PFSK-1 (cell line): ENCODE data around the gene SYTL4.

Experiments
- POLR2AphosphoS5 ChIP-seq: IDR thresholded peaks from 2 replicates; pipeline ENCODE4 v1.6.1; 2012; ENCODE audit warnings: low read depth, mild to moderate bottlenecking, control low read depth, low read length, moderate library complexity
- TAF1 ChIP-seq: IDR thresholded peaks from 2 replicates; pipeline ENCODE4 v1.6.1; 2012; ENCODE audit warnings: low read length, control low read depth, borderline replicate concordance; ENCODE audit not compliant: insufficient read depth
- TF ChIP-seq, protein P1 (sequence below), 2 experiments: IDR thresholded peaks; 2 replicates each; pipeline versions ENCODE4 v1.6.1 to v1.8.0; 2011 to 2012; ENCODE audit warnings: low read depth in 2 of 2, low read length in 2 of 2, control low read depth in 1 of 2, inconsistent platforms in 1 of 2, mild to moderate bottlenecking in 1 of 2, moderate library complexity in 1 of 2; ENCODE audit not compliant: insufficient read depth in 1 of 2

DNA sequence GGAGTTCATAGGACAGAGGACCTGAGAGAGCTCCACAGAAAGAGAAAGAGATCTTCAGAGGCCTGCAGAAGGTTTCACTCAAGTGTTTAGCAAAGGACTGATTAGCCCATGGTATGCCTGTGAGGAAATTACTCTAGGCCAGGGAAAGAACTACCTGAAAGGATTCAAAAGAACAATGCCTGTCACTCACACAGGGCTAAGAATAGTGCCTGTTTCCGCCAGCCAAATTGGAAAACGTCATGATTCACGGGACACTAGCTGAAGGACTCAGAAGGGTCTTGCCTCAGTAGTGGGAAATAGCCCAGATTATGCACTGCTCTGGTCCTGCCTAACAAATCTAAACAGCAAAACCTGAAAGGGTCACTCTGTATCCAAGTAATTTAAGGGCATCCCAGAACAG lies 21.1 kb downstream of the SYTL4 start:
- TF ChIP-seq, protein P1, sequence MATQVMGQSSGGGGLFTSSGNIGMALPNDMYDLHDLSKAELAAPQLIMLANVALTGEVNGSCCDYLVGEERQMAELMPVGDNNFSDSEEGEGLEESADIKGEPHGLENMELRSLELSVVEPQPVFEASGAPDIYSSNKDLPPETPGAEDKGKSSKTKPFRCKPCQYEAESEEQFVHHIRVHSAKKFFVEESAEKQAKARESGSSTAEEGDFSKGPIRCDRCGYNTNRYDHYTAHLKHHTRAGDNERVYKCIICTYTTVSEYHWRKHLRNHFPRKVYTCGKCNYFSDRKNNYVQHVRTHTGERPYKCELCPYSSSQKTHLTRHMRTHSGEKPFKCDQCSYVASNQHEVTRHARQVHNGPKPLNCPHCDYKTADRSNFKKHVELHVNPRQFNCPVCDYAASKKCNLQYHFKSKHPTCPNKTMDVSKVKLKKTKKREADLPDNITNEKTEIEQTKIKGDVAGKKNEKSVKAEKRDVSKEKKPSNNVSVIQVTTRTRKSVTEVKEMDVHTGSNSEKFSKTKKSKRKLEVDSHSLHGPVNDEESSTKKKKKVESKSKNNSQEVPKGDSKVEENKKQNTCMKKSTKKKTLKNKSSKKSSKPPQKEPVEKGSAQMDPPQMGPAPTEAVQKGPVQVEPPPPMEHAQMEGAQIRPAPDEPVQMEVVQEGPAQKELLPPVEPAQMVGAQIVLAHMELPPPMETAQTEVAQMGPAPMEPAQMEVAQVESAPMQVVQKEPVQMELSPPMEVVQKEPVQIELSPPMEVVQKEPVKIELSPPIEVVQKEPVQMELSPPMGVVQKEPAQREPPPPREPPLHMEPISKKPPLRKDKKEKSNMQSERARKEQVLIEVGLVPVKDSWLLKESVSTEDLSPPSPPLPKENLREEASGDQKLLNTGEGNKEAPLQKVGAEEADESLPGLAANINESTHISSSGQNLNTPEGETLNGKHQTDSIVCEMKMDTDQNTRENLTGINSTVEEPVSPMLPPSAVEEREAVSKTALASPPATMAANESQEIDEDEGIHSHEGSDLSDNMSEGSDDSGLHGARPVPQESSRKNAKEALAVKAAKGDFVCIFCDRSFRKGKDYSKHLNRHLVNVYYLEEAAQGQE (IDR thresholded peaks at IDR 0.05; ENCODE audit: insufficient read depth in 1 of 2, low read depth in 2 of 2, low read length in 2 of 2) = no peak
- TF ChIP-seq POLR2AphosphoS5 = no peak
- TF ChIP-seq TAF1 = no peak
